ENCODE data around the gene MAK.
A peak's percentile ranks its signal among the peaks of the same experiment; 100 is the strongest.
"Not testable (repeated sequence)": the region's sequence is repeated elsewhere in the genome, so short reads cannot be mapped to it uniquely, and the experiment has no call there.

The MAK gene

DNA sequence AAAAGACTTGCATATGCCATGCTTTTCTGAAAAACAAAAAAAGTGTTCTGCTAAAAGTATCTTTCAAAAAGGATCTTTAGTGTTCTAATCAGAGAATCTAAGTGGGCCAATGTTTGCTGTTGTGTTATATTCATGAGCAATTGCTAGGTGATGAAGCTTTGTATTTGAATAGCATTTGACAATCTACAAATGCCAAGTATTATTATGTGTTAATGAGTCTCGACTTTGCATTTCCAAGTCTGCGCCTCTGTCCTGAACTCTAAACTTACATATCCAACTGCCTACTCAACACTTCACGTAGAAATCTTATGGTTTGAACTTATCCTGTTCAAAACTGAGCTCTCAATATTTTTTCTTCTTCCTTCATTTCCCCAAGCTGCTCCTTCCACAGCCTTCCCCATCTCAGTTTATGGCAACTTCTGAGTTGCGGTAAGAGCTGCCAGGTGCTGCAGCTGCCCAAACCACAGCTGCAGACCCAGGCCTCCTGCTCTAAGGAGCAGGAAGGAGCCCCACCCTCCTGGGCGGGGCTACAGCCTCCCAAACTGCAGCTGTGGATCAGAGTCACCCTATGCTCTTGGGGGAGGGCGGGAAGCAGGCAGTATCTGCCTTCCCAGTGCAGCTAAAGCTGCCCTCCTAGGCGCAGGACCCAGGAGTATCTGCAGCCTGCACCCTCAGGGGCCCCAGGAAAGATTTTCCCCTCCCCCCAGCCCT lies 16.7 kb upstream of the MAK start:
- no peak for DNase-seq (ENCODE audit: low read depth)

DNA sequence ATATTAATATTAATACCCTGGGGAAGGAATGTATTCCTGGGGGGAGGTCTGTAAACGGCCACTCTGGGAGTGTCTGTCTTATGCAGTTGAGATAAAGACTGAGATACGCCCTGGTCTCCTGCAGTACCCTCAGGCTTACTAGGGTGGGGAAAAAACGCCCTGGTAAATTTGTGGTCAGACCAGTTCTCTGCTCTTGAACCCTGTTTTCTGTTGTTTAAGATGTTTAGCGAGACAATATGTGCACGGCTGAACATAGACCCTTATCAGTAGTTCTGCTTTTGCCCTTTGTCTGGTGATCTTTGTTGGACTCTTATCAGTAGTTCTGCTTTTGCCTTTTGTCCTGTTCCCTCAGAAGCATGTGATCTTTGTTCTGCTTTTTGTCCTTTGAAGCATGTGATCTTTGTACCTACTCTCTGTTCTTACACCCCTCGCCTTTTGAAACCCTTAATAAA lies 15.5 kb upstream of the MAK start:
- not testable (repeated sequence) for DNase-seq (ENCODE audit: low read depth)

DNA sequence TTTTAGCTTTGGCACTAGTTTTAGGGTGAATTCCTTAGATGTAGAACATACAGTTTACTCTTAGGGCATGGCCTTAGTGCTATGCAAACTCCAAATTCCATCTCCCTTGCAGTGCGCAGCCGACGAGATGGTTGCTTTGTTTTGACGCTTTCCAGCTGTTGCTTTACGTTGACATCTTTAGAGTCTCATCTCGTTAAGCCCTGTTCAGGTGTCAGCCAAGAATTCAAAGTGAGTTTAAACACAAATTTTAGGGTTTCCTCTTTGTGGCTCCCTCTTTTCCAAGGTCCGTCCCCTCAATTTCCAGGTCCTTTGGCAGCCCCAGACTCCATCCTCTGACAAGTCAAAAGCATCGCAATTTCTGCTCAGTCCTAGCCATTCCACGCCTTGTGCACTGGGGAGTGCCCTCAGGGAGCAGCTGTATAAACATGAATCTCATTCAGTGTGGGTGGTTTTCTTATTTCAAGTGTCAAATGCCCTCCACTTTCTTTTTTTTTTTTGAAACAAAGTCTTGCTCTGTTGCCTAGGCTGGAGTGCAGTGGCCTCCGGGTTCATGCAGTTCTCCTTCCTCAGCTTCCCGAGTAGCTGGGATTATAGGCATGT lies 14.1 kb upstream of the MAK start:
- DNase-seq (ENCODE audit: low read depth) = no peak

DNA sequence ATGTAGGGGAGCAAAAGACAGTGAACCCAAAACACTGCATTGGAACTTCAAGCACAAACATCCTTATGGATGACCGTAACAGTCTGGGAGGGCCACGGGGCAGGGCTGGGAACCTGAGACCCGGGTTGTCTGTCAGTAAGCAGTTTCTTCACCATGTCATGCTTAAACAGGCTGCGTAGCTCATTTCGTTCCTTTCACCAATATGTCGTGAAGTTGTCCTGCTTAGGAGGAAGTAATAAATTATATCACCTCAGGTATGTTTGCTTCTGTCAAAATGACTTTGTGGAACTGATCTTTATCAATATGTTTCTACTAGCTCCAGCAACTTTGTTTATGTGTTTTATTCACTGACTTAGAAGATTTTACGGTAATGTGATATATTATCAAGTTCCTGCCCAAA lies 12.4 kb upstream of the MAK start:
- DNase-seq (ENCODE audit: low read depth) = no peak

DNA sequence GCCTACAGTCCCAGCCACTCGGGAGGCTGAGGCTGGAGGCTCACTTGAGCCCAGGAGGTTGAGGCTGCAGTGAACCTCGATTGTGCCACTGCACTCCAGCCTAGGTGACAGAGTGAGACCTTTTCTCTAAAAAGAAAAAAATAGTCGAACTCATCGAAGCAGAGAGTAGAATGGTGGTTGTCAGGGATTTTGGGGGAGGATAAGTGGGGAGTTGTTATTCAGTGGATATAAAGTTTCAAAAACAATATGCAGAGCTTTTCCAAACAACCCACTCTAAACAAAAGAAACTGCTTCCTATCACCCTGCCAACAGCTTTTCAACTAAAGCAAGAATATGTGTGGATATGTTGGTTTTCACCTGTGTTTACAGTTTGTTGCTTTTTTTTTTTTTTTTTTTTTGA lies 11.6 kb upstream of the MAK start:
- no peak for DNase-seq (ENCODE audit: low read depth)

DNA sequence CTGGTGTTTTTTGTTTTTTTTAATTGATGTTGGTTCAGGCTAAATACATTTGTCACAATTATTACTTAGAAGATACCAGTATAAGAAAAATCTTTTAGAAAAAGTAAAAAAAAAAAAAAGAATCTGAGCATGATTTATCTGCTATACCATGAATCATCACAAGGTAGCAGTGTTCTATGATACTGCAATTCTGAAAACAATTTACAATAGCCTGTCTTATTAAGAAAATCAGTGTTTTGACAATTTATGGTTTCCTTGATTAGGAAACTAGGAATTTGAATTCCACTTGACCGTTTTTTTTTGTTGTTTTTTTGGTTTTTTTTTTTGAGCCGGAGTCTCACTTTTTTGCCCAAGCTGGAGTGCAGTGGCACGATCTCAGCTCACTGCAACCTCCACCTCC lies 9.3 kb upstream of the MAK start:
- no peak for DNase-seq (ENCODE audit: low read depth)

DNA sequence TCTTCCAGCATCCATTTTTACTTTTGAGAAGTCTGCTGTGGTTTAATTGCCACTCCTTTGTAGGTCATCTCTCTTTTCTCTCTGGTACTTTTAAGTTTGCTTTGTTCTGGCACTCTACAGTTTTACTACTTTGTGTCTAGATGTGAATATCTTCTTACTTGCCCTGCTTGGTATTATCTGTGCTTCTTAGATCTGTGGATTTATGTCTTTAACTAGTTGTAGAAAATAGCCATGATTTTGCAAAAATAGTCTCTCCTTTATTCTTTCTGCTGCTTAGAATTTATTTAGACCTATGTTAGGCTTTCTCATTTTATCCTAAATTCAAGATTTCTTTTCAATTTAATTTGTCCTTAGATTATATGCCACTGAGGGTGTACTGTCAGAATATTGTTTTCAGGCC lies 5.2 kb upstream of the MAK start:
- no peak for DNase-seq (ENCODE audit: low read depth)

DNA sequence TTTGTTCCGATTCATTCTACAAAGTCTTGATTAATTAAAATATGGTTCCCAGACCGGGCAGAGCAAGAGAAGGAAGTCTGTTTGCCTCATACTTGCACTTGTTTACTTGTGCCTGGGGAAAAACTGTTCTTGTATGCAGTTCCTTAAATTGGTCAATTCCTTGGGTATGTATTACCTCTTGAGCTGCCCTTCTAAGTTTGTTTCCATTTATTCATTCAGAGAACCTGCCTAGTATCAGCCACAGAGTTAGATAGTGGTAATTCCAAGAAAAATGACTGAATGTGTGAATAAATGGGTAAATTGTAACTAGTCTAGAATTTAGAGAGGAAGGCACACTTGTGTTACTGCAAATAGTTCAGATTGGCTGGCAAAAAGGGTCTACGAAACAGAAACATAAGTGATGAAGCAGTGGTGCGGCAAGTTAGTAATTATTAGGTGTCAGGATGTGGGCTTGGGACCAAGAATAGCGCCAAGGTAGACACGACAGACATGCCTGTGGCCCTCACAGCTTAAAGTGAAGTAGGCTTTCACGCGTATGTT lies 525 bp upstream of the MAK start:
- DNase-seq (ENCODE audit: low read depth) = no peak

DNA sequence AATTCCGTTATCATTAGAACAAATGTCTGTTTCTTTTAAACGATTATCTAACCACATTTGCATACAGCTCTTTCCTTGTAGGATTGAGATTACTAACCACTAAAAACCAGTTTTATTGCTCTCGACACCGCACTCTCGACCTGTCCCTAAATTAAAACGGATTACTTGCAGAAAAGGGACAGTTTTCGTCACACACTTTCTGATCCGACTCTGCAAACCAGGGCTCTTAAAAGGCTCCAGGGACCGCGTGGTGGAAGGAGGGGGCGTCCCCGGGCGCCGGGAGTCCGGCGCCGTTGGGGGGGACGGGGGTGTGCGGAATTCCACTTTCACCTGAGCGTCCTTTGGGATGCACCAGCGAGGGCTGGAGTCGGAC lies 731 bp downstream of the MAK start:
- DNase-seq (ENCODE audit: low read depth) = no peak

DNA sequence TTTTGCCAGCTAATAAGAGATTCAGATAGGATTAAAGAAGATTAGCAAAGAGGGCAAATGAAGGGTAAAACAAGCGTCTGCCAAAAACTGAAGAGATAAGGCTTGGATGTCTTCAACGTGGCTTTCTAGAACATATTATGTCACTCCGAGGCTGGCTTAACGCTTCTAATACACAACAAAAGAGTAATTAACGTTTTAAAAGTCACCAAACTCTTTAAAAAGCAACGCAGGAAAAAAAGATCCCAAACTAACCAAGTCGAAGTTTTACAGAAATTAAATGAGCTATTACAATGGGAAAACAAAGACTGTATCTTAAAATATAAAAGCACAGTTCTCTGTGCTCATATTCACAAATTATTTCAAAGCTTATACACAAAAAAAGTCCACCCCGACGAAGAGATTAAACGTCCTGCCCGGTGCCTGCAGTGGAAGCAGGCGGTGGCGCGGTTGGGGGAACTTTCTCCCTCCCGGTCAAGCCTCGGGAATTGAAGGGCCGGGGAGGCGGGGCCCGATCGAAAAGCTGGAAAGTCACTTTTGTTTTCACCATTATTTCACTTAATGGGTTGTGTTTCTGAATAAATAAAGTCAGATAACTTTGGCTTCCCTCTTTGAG lies 1.2 kb downstream of the MAK start:
- DNase-seq (ENCODE audit: low read depth) = no peak

DNA sequence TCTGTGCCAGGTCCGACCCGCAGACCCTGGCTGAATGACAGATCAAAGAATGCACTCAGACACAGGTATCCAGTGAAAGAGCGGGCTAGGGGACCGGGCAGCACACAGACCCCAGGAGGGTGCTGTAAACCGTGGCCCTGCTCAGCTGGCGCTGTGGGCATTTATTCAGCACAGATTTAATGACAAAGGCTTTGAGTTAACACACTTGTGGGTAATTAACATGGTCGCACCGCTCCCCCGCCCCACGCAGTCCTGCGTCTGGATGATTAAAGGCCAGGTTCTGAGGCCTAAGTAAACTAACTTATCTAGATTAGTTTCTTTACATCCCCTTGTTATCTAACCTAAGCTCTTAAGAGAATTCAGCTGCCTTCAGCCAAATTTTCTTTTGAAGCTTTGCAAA lies 3.5 kb downstream of the MAK start:
- no peak for DNase-seq (ENCODE audit: low read depth)

DNA sequence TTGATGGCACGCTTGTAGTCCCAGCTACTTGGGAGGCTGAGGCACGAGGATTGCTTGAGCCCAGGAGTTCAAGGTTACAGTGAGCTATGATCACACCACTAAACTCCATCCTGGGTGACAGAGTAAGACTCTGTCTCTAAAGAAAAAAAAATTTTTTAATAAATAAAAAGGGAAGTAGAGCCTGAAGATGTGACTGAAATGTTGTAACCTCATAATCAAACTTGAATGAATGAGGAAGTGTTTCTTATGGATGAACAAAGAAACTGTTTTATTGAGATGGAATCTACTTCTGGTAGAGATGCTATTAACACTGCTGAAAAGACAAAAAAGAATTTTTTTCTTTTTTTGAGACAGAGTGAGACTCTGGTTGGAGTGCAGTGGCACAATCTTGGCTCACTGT lies 6.7 kb downstream of the MAK start:
- no peak for DNase-seq (ENCODE audit: low read depth)

DNA sequence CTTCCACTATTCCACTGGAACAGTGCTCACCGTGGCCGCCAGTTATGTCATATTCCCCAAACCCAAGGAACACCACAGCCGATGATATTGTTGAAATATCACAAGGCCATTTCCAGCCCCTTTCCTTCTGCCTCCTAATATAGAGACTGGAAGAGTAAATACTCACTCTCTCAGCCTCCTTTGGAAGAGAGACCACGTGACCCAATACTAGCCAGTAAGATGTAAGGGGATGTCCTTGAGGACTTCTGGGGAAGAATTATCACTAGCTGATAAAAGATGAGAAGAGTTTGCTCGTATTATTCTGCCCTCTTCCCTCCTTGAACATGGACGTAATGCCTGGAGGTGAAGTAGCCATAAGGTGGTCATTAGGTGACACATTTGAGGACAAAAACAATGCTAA lies 13.5 kb downstream of the MAK start:
- DNase-seq (ENCODE audit: low read depth) = no peak

DNA sequence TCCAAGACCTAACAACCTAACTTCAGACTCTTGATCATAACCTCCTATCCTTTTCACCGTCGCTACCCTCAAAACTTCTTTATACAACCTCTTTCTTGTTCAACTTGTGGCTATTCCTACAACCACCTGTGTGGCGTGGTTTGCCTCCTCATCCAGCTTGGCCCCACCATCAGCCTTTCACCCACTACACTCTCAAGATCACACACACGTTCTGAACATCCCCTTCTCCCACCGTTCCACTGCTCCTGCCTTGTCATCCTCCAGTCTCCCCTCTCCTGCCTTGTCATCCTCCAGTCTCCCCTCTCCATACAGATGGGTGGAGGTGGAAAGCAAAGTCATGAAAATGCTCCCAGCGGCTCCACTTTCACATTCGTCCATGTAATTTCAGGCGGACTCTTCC lies 14.0 kb downstream of the MAK start:
- no peak for DNase-seq (ENCODE audit: low read depth)

DNA sequence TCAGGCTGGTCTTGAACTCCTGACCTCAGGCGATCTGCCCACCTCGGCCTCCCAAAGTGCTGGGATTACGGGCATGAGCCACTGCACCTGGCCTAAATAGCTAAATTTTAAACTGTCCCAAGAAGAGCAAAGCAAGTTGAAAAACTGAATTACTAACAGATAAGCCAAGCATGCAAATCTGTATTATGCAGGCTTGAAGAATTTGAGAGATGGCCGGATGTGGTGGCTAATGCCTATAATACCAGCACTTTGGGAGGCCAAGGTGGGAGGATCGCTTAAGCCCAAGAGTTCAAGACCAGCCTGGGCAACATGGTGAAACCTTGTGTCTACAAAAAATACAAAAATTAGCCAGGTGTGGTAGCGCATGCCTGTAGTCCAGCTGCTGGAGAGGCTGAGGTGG lies 24.2 kb downstream of the MAK start:
- DNase-seq (ENCODE audit: low read depth) = not testable (repeated sequence)

DNA sequence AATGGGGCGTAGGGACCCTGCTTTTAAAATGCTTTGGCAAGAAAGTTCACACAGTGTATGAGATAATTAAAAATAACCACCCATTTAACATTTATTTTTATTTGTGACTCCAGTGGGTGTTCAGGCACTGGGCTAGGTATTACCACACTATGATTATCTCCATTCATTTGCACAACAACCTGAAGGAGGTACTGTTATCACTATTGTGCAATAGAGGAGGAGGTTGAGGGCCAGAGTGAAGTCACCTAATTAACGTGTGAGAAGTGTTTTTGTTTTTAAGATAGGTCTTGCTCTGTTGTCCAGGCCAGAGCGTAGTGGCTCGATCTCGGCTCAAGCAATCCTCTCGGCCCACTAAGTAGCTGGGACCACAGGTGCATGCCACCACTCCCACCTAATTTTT lies 29.2 kb downstream of the MAK start:
- no peak for DNase-seq (ENCODE audit: low read depth)

DNA sequence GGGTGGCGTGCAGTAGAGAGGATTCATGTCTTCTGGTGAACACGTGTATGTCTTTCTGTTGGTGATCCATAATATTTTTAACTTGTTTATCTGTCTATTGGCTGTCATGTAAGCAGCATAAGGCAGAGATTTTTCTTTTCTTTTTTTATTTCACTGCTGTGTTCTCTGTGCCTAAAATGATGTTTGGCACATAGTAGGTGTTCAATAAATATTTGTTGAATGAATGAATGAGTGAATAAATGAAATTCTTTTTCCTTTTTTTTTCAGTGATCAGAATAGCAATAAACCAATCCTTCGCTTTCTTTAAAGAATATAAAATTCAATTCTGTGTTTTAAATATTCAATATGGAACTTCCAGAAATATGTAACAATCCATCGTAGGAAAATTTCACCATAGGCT lies 30.0 kb downstream of the MAK start:
- no peak for DNase-seq (ENCODE audit: low read depth)

DNA sequence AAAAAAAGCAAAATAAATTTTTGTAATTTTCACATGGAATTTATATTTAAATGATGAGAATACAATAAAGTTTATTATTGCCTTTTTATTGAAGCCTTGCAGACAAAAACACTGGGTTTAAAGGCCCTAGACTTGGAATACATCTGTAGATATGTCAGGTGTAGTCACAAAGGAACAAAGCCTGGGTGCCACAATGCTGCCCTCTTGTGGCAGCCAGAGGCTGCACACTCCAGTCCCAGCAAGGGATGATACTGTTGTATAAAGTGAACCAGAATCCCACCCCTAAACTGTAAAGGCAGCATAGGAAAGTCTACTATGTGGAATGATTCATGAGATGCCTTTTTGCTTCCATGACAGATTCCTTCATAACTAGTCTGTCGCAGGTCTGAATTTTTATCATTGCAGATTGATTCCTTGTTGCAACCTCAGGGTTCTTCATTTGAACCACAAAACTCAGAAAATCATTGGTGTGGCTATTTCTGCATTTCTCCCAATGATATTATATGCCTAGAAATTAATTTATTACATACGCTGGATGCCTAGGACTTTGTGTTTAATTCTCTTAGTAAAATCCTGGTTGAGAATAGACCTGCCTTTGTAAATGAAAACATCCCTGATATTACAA lies 37.0 kb downstream of the MAK start:
- peak; percentile 30 for DNase-seq (ENCODE audit: low read depth)

DNA sequence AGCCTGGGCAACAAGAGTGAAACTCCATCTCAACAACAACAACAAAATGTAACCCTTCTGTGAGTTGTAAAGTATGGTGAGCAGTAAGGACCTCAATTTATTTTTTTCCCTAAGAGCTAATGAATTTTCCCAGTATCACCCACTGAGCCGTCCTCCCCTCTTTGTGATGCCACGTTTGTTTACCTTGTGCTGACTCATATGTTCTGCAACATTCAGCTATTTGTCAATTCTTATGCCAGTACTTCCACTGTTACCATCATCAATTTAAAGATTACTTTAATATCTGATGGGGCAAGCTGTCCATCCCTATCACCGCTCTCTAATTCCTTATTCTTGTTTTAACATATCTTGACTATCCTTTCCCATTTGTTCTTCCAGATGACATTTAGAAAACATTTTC lies 37.5 kb downstream of the MAK start:
- peak; percentile 23 for DNase-seq (ENCODE audit: low read depth)

DNA sequence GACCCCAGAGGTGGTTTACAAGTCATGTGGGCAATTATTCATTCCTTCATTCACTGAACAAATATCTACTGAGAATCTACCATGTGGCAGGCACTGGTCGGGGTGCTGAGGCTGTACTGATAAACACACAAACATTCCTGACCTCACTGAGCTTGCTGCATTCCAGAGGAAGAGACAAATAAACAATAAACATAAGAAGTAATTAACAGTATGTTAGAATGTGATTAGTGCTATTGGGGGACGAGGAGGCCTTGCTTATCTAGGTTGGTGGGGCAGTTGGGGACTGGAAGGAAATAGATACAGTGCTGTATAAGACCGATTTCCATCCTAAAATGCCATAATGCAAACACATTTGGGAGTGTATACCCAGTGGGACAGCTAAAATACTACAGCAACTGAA lies 44.1 kb downstream of the MAK start:
- no peak for DNase-seq (ENCODE audit: low read depth)

DNA sequence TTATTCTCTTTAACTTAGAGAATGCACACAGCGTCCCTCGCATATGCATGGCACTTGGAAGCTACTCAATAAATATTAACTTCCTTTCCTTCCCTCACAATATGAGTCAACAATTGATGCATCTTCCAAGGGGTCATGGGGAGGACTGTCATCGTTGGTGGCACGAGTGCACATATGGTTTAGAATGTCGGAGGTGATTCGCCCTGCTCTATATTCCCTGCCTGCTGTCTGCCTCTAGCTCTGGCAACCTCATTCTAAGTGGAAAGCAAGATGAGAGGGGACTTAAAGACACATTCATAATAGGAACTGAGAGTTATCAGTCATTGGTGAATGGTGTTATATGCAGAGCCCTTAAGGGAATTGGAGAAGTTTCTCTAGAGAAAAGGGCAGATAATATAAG lies 44.6 kb downstream of the MAK start:
- DNase-seq (ENCODE audit: low read depth) = no peak

DNA sequence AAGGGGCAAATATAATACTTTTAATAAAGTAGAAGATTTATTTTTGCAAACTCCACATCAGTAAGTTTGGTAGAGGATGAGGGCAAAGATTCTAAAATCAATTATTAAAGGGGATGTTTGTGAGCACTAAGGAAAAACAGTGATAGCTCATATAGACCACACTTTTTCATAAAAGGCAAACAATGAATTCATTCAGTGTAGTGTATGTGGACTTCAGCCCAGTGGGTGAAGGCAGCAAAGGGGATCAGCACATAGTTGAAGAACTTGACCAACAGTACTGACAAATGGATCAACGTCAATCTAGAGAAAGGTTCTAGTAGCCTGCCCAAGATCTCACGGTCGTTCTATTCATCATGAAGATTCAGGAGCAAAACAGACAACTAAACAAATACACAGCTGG lies 45.3 kb downstream of the MAK start:
- no peak for DNase-seq (ENCODE audit: low read depth)

DNA sequence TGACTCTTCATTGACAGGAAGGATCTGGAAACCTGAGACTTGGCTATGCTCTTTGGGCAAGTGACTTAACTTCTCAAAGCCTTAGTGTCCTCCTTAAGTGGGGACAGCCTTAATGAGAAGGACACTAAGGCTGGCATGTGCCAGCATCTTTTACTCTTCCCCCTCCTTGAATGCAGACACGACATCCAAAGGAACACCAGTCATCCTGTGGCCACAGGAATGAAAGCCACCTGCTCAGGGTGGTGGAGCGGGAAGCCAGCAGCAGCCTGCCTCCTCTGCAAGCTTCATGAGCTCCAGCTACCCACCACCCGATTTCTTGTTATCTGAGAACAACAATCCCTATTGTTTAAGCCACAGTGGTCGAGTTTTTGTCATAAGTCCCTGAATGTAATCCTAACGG lies 46.2 kb downstream of the MAK start:
- DNase-seq (ENCODE audit: low read depth) = no peak

All from fibroblast of gingiva (primary cell).